Measurements from ENCODE around the gene BFSP2.
"Not testable (repeated sequence)": the region's sequence is repeated elsewhere in the genome, so short reads cannot be mapped to it uniquely, and the experiment has no call there.

Gene BFSP2

DNA sequence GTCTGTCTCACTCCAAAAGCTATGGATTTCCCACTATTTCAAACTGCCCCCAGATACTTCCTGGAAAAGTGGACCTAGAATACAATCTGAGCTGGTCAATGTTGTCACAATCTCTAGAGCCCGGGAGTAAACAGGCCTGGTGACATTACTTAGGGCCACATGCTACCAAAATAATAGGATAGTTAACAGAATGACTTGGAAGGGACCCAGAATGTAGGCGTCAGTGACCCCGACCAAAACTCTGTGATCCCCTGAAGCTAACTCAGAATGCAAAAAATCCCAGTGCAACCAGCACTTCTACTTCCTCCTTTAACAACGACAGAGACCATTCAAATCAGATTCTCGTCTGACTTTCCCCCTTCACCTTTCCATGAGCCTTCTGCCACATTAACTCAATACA lies 122.1 kb downstream of the BFSP2 start:
- no peak for DNase-seq

DNA sequence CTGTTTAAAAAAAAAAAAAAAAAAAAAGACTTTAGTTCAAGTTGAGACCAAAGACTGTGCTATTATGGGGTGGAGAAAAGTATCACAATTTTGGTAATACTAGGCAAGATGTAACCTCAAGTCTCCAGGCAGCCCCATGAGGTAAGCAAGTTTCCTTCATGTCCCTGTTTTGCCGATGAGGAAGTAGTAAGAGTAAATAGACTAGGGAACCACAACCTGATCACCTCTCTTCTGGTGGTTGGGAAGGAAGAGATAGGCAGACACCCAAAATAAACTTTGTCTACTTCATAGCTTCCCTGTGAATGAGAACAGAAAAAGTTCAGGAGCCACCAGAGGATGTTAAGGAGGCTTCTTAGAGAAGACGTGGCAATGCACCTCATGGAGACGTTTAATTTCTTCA lies 123.9 kb downstream of the BFSP2 start:
- not testable (repeated sequence) for DNase-seq

Data from fibroblast of skin of right biceps (primary cell).